ENCODE data around the gene FOXJ1.

- TF ChIP-seq SIN3A (IDR thresholded peaks at IDR 0.05; ENCODE audit: borderline replicate concordance, insufficient read depth, low read length) (no peak), TAF1 (IDR thresholded peaks at IDR 0.05; ENCODE audit: borderline replicate concordance, insufficient read depth, low read length) (no peak), POLR2AphosphoS5 (IDR thresholded peaks at IDR 0.05; ENCODE audit: low read depth, low read length) (no peak), REST (IDR thresholded peaks at IDR 0.05; ENCODE audit: insufficient read depth in 1 of 2, low read depth in 2 of 2, low read length in 2 of 2) (no peak), FOXP2 (optimal IDR thresholded peaks at IDR 0.05; ENCODE audit: borderline replicate concordance, extremely low read depth, extremely low read length, insufficient read depth) (no peak)
Observed at GRCh38 chr17:76164331-76164730, 23.3 kb upstream of the FOXJ1 start.

All from PFSK-1 (cell line).